T-helper 2 cell treated with Interferon-gamma antibody and Interleukin-4, amounts not matched to agents 100 ng/mL and 5 ng/mL, for 36 hours (primary cell): ENCODE data around the gene TMA7. TPM values are rescaled to one million over a fixed set of nuclear protein-coding genes. Genes with fewer than 3 reads are reported as not detected.
"Not testable (repeated sequence)": the region's sequence is repeated elsewhere in the genome, so short reads cannot be mapped to it uniquely, and the experiment has no call there.

ENCODE experiments used
- intact Hi-C: fragments of 100-400 bp; cut with micrococcal nuclease; formaldehyde crosslinking; loops from one replicate; pipeline ENCODE4 v1.15.1; 2023
- total RNA-seq: library from RNA; stranded (reverse); gene quantifications from 2 replicates; pipeline ENCODE4 v1.2.3, GENCODE V29; 2022

Gene TMA7
- total RNA-seq, 1 donor from 2014 or later, result 289 TPM

- intact Hi-C loops, result no loop called here
Measured at GRCh38 chr3:48434591-48435222, 5.3 kb upstream of the TMA7 start.

GRCh38 chr3:48435223-48435595 is 4.8 kb upstream of the TMA7 start:
- intact Hi-C loops, result no loop called here

DNA sequence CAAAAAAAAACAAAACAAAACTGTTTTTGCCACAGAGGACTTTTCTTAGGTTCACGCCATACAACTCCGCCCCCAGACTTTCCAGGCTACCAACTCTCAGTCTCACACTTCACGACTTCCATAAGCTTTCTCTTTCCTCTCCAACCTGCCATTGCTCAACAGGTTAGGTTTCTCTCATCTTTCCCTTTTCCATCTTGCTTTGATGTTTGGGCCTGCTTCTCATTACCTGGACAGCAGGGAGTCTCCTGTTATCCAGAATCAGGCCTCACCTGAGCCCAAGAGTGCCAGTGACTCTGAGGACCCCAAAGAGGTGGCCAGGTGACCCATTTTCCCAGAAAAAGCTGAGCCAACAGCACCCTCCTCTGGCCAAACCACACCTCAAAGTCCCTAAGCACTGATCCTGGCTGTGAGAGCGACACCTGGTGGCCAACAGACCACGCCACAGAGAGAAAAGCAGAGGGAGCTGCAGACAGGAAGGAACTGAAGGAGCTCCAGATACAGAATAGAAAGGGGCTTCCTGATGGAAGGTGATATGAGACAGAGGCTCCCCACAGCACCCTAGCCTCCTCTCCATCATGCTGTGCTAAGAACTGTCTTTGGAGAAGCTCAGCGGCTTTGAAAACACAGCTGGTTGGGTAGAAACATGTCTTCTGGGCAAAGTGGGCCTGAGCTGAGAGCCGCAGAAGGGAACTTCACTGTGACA is 4.1 kb upstream of the TMA7 start:
- intact Hi-C loops, result loop anchor here (1.0 kb wide), 5 partner anchors 10 to 204 kb away; partner anchors contain the start of gene ATRIP

DNA sequence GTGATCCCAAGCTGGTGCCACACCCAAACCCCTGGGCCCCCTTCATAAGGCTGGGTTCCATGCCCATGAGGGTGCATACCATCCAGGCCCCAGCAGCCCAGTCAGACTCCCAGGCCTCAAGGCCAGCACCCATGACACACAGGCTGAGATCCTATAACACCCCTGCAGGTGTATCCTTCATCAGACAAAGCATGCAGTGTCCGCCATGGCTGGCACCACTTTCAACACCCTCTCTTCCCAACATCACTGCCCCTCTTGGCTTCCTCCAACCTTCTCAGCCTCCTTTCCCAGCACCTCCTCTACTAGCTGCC is 3.6 kb upstream of the TMA7 start:
- intact Hi-C loops, result loop anchor here (1.0 kb wide), 5 partner anchors 10 to 204 kb away; partner anchors contain the start of gene ATRIP

DNA sequence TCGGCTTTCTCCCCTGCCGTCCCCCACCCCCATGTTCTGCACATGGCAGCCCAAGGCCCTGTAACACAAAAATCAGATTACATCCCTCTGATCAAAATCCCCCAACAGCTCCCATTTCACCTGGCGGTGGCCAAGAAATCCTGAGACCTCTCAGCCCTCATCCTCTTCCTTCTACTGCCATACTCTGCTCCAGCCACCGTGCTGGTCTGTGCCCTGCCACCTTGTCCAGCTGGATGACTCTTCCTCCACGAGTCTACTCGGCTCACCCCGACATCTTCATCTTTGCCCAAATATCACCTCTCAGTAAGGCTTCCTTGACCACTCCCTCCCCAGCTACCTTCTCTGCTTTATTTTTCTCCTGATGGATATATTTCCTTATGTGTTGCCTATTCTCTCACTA is 3.2 kb upstream of the TMA7 start:
- intact Hi-C loops, result loop anchor here (1.0 kb wide), 5 partner anchors 9 to 205 kb away; partner anchors contain the start of gene ATRIP

DNA sequence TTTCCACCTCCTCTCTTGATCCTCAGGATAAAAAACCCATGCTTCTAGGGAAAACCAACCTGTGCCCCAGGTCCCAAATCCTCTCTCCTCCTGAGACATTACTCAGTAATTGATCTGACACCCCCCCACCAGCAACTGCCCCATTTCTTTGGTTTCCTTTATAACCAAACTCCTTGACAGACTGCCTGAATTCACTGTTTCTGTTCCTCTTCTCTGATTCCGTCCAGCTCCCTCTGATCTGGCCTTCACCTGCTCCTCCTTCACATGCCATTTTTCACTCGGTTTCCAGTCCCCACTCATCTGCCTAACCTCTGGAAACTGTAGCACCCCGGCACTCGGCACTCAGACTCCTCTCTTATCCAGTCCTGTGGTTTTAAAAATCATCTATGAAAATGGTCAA is 2.2 kb upstream of the TMA7 start:
- intact Hi-C loops, result no loop called here

- intact Hi-C loops, result loop anchor here (1.0 to 2.0 kb wide), 3 partner anchors 32 to 116 kb away; partner anchors contain the start of genes PFKFB4 and SHISA5
Measured at GRCh38 chr3:48440590-48440958, 517 bp downstream of the TMA7 start.

- intact Hi-C loops, result loop anchor here (2.0 kb wide), 2 partner anchors 31 to 63 kb away; partner anchors contain the start of gene SHISA5
Measured at GRCh38 chr3:48441940-48442339, 1.9 kb downstream of the TMA7 start.

- intact Hi-C loops, result no loop called here
Measured at GRCh38 chr3:48445277-48445882, 5.3 kb downstream of the TMA7 start.

DNA sequence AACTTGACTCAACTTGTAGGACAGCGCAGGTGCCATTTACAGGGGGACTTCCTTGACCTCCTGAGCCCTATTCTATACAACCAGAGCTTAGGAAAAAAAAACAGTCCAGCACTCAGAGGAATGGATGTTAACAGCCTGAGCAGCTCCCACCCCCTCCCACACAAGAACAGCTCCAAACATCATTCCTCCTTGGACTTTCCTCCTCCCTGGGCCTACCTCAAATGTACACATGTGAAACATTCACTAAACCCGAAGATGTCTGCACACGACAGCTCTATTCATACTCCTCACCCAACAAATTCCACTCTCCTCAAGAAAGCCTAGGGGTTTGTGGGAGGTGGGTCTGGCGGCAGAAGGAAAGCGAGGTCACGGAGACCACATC is 6.0 kb downstream of the TMA7 start:
- intact Hi-C loops, result loop anchor here (1.0 kb wide), 2 partner anchors 10 to 102 kb away; no protein-coding TSS in a partner anchor

- intact Hi-C loops, result loop anchor here (1.0 kb wide), 2 partner anchors 10 to 102 kb away; no protein-coding TSS in a partner anchor
Measured at GRCh38 chr3:48446425-48447193, 6.6 kb downstream of the TMA7 start, which contains the start of gene ATRIP. Gene ATRIP (plus strand): TSS chr3:48446737. CDS start chr3:48446846, 109 bp downstream.

DNA sequence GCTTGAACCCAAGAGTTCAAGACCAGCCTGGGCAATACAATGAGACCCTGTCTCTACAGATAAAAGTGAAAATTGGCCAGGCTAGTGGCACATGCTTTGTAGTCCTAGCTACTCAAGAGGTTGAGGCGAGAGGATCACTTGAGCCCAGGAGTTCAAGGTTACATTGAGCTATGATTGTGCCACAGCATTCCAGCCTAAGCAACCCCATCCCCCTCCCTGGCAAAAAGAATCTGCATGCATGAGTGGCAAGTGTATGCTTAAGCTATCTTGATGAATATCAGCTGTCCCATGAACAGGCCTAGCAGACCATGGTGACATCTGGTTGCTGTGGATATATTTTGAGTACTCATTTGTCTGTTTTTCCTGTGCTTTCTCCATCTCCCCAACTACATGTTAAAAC is 11.2 kb downstream of the TMA7 start:
- intact Hi-C loops, result no loop called here

DNA sequence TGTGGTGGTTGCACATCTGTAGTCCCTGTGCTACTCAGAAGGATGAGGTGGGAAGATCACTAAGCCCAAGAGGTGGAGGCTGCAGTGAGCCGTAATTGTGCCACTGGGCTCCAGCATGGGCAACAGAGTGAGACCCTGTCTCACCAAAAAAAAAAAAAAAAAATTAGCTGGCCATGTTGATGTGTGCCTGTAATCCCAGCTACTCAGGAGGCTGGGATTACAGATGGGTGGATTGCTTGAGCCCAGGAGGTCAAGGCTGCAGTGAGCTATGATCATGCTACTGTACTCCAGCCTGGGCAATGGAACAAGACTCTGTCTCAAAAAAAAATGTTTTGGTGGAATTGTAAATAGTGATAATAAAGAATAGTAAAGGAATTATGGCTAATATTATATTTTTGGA is 16.4 kb downstream of the TMA7 start:
- intact Hi-C loops, result no loop called here

- intact Hi-C loops, result no loop called here
Measured at GRCh38 chr3:48459331-48459730, 19.3 kb downstream of the TMA7 start.

DNA sequence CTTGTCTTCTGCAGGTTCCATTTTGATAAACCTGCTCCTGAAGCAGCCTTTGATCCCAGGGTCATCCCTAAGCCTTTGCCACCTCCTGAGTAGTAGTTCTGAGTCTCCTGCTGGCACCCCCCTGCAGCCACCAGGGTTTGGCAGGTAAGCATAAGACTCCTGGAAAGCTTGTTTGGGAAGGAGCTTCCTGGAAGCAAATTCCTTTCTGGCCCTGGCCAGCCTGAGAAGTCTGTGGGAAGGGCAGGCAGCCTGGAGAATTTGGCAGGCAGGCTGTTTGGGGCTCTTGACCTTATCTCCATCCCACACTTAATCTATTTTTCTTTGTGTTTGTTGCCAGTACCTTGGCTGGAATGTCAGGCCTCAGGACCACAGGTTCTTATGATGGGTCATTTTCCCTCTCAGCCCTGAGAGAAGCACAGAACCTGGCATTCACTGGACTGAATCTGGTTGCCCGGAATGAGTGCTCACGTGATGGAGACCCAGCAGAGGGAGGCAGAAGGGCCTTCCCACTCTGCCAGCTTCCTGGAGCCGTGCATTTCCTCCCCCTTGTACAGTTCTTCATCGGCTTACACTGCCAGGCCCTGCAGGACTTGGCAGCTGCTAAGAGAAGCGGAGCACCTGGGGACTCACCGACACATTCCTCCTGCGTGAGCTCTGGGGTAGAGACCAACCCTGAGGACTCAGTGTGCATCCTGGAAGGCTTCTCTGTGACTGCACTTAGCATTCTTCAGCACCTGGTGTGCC is 19.9 kb downstream of the TMA7 start:
- intact Hi-C loops, result no loop called here

GRCh38 chr3:48460517-48460902 is 20.5 kb downstream of the TMA7 start:
- intact Hi-C loops, result no loop called here

DNA sequence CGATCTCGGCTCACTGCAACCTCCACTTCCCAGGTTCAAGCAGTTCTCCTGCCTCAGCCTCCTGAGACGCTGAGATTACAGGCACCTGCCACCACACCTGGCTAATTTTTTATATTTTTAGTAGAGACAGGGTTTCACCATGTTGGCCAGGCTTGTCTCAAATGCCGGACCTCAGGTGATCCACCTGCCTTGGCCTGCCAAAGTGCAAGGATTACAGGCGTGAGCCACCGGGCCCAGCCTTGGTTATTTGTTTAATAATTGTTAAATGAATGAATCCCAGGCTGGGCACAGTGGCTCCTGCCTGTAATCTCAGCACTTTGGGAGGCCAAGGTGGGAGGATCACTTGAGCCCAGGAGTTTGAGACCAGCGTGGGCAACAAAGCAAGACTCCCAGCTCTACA is 21.7 kb downstream of the TMA7 start:
- intact Hi-C loops, result not testable (repeated sequence)

- intact Hi-C loops, result no loop called here
Measured at GRCh38 chr3:48463703-48464102, 23.6 kb downstream of the TMA7 start.

DNA sequence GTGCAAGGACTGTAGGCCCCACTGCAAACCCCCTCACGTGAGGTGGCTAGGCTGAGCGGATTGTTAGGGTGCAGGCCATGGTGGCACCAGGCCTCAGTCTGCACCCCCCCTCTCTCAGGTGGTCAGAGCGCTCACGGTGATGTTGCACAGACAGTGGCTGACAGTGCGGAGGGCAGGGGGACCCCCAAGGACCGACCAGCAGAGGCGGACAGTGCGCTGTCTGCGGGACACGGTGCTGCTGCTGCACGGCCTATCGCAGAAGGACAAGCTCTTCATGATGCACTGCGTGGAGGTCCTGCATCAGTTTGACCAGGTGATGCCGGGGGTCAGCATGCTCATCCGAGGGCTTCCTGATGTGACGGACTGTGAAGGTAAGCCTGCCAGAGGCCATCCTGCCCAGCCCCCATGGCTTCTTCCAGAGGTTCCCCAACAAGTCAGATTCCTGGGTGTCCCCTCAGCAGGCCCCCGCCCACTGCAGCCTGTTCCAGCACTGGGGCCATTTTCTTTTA is 24.7 kb downstream of the TMA7 start:
- intact Hi-C loops, result no loop called here

DNA sequence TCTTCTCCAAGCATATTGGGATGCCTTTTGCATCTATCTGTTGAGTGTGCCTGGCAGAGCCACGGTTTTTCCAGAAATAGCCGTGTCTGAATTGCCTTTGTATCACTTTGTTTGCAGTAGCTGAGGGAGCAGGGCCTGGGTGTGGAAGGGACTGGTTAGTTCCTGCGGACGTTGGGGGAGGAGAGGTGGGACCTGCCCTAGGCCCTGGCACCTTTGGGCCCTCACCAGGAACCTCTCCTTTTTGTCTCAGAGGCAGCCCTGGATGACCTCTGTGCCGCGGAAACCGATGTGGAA is 25.1 kb downstream of the TMA7 start:
- intact Hi-C loops, result no loop called here
